Activated CD4-positive, alpha-beta T cell treated with anti-CD3 and anti-CD28 coated beads, Interleukin-2, amount 10 ng/mL, durations not matched to agents 24 days and 14 days (primary cell): ENCODE data around the gene THADA. TPM values are rescaled to one million over a fixed set of nuclear protein-coding genes. Genes with fewer than 3 reads are reported as not detected.

Experiments used
- DNase-seq: peaks from one replicate; pipeline ENCODE4 v3.0.0; 2022
- H3K27ac Mint-ChIP-seq: one replicate; pipeline ENCODE4 v1.8.0; 2022; ENCODE audit warnings: mild to moderate bottlenecking, mixed read lengths
- H3K27me3 Mint-ChIP-seq: one replicate; pipeline ENCODE4 v1.8.0; 2022; ENCODE audit warnings: mixed read lengths
- H3K36me3 Mint-ChIP-seq: one replicate; pipeline ENCODE4 v1.8.0; 2022; ENCODE audit warnings: low read depth, mild to moderate bottlenecking, mixed read lengths
- H3K4me1 Mint-ChIP-seq: one replicate; pipeline ENCODE4 v1.8.0; 2021; ENCODE audit warnings: mixed read lengths
- H3K4me3 Mint-ChIP-seq: one replicate; pipeline ENCODE4 v1.8.0; 2022; ENCODE audit warnings: mild to moderate bottlenecking, moderate library complexity, mixed read lengths
- H3K9me3 Mint-ChIP-seq: one replicate; pipeline ENCODE4 v1.8.0; 2021; ENCODE audit warnings: mixed read lengths
- intact Hi-C: fragments of 100-400 bp; cut with micrococcal nuclease; formaldehyde crosslinking; loops from one replicate; pipeline ENCODE4 v1.15.1; 2023
- total RNA-seq: library from RNA; stranded (reverse); gene quantifications from 2 replicates; pipeline ENCODE4 v1.2.3, GENCODE V29; 2022

THADA gene
- total RNA-seq, 1 donor from 2014 or later: 55.4 TPM

GRCh38 chr2:43326101-43326825 lies 269.6 kb downstream of the THADA start:
- Mint-ChIP-seq H3K36me3 (peaks cover 16% of the 10 kb centered on the region), H3K4me1 (no peaks in the 10 kb centered on the region), H3K27me3 (no peaks in the 10 kb centered on the region), H3K4me3 (no peak overlapping the region), H3K9me3 (peaks cover 4% of the 10 kb centered on the region), H3K27ac (no peak overlapping the region)
- DNase-seq: no peak
- intact Hi-C loops: no loop called here

- H3K4me3 Mint-ChIP-seq: no peak overlapping the region
- intact Hi-C loops: no loop called here
- no peaks in the 10 kb centered on the region for H3K4me1 Mint-ChIP-seq
- no peak overlapping the region for H3K27ac Mint-ChIP-seq
- peaks cover 23% of the 10 kb centered on the region for H3K36me3 Mint-ChIP-seq
- peaks cover 4% of the 10 kb centered on the region for H3K9me3 Mint-ChIP-seq
- no peak for DNase-seq
- no peaks in the 10 kb centered on the region for H3K27me3 Mint-ChIP-seq
Measured at GRCh38 chr2:43325107-43325811, 270.6 kb downstream of the THADA start.

GRCh38 chr2:43324259-43325106 lies 271.4 kb downstream of the THADA start:
- intact Hi-C loops: no loop called here
- H3K4me1 Mint-ChIP-seq: no peaks in the 10 kb centered on the region
- H3K36me3 Mint-ChIP-seq: peaks cover 27% of the 10 kb centered on the region
- DNase-seq: no peak
- peaks cover 4% of the 10 kb centered on the region for H3K9me3 Mint-ChIP-seq
- no peak overlapping the region for H3K27ac Mint-ChIP-seq
- no peak overlapping the region for H3K4me3 Mint-ChIP-seq
- H3K27me3 Mint-ChIP-seq: no peaks in the 10 kb centered on the region

GRCh38 chr2:43323857-43324256 lies 272.0 kb downstream of the THADA start:
- H3K9me3 Mint-ChIP-seq: peaks cover 4% of the 10 kb centered on the region
- H3K27ac Mint-ChIP-seq: no peak overlapping the region
- peaks cover 30% of the 10 kb centered on the region for H3K36me3 Mint-ChIP-seq
- DNase-seq: no peak
- H3K4me1 Mint-ChIP-seq: no peaks in the 10 kb centered on the region
- intact Hi-C loops: no loop called here
- H3K27me3 Mint-ChIP-seq: no peaks in the 10 kb centered on the region
- no peak overlapping the region for H3K4me3 Mint-ChIP-seq

GRCh38 chr2:43321446-43321845 lies 274.4 kb downstream of the THADA start:
- Mint-ChIP-seq H3K9me3 (peaks cover 4% of the 10 kb centered on the region), H3K4me1 (no peaks in the 10 kb centered on the region), H3K27ac (no peak overlapping the region), H3K27me3 (no peaks in the 10 kb centered on the region), H3K4me3 (no peak overlapping the region), H3K36me3 (peaks cover 32% of the 10 kb centered on the region)
- intact Hi-C loops: no loop called here
- no peak for DNase-seq

- intact Hi-C loops: no loop called here
- Mint-ChIP-seq H3K27ac (no peak overlapping the region), H3K27me3 (no peaks in the 10 kb centered on the region), H3K4me1 (peaks cover 6% of the 10 kb centered on the region), H3K9me3 (no peaks in the 10 kb centered on the region), H3K4me3 (no peak overlapping the region), H3K36me3 (peaks cover 28% of the 10 kb centered on the region)
- no peak for DNase-seq
Measured at GRCh38 chr2:43319541-43319940, 276.3 kb downstream of the THADA start.

GRCh38 chr2:43318791-43319190 lies 277.0 kb downstream of the THADA start:
- no peak overlapping the region for H3K4me3 Mint-ChIP-seq
- no peaks in the 10 kb centered on the region for H3K27me3 Mint-ChIP-seq
- intact Hi-C loops: no loop called here
- no peak for DNase-seq
- H3K4me1 Mint-ChIP-seq: peaks cover 6% of the 10 kb centered on the region
- peaks cover 28% of the 10 kb centered on the region for H3K36me3 Mint-ChIP-seq
- no peak overlapping the region for H3K27ac Mint-ChIP-seq
- no peaks in the 10 kb centered on the region for H3K9me3 Mint-ChIP-seq

GRCh38 chr2:43317680-43318079 lies 278.2 kb downstream of the THADA start:
- no peak overlapping the region for H3K4me3 Mint-ChIP-seq
- H3K36me3 Mint-ChIP-seq: peaks cover 24% of the 10 kb centered on the region
- H3K27me3 Mint-ChIP-seq: no peaks in the 10 kb centered on the region
- no peak overlapping the region for H3K27ac Mint-ChIP-seq
- intact Hi-C loops: no loop called here
- peaks cover 6% of the 10 kb centered on the region for H3K4me1 Mint-ChIP-seq
- no peak for DNase-seq
- no peaks in the 10 kb centered on the region for H3K9me3 Mint-ChIP-seq

- DNase-seq: no peak
- no peak overlapping the region for H3K4me3 Mint-ChIP-seq
- H3K27me3 Mint-ChIP-seq: no peaks in the 10 kb centered on the region
- no peak overlapping the region for H3K27ac Mint-ChIP-seq
- H3K36me3 Mint-ChIP-seq: peaks cover 24% of the 10 kb centered on the region
- intact Hi-C loops: no loop called here
- peaks cover 8% of the 10 kb centered on the region for H3K4me1 Mint-ChIP-seq
- no peaks in the 10 kb centered on the region for H3K9me3 Mint-ChIP-seq
Measured at GRCh38 chr2:43317194-43317593, 278.6 kb downstream of the THADA start.

GRCh38 chr2:43315482-43315881 lies 280.4 kb downstream of the THADA start:
- Mint-ChIP-seq H3K9me3 (no peaks in the 10 kb centered on the region), H3K27me3 (no peaks in the 10 kb centered on the region)

GRCh38 chr2:43314299-43314927 lies 281.4 kb downstream of the THADA start:
- H3K27ac Mint-ChIP-seq: no peak overlapping the region
- peaks cover 18% of the 10 kb centered on the region for H3K36me3 Mint-ChIP-seq
- intact Hi-C loops: no loop called here
- peaks cover 8% of the 10 kb centered on the region for H3K4me1 Mint-ChIP-seq
- no peaks in the 10 kb centered on the region for H3K9me3 Mint-ChIP-seq
- H3K27me3 Mint-ChIP-seq: no peaks in the 10 kb centered on the region
- H3K4me3 Mint-ChIP-seq: no peak overlapping the region
- DNase-seq: no peak

More at GRCh38 chr2:43315482-43315881, 280.4 kb downstream of the THADA start:
- no peak overlapping the region for H3K27ac Mint-ChIP-seq
- intact Hi-C loops: no loop called here
- peaks cover 8% of the 10 kb centered on the region for H3K4me1 Mint-ChIP-seq
- H3K4me3 Mint-ChIP-seq: no peak overlapping the region
- peaks cover 22% of the 10 kb centered on the region for H3K36me3 Mint-ChIP-seq
- DNase-seq: no peak

- intact Hi-C loops: no loop called here
- Mint-ChIP-seq H3K36me3 (peaks cover 17% of the 10 kb centered on the region), H3K4me3 (no peak overlapping the region), H3K4me1 (peaks cover 8% of the 10 kb centered on the region), H3K27ac (no peak overlapping the region), H3K27me3 (no peaks in the 10 kb centered on the region), H3K9me3 (no peaks in the 10 kb centered on the region)
- no peak for DNase-seq
Measured at GRCh38 chr2:43313642-43314017, 282.2 kb downstream of the THADA start.

- no peak overlapping the region for H3K27ac Mint-ChIP-seq
- intact Hi-C loops: no loop called here
- H3K27me3 Mint-ChIP-seq: no peaks in the 10 kb centered on the region
- peaks cover 8% of the 10 kb centered on the region for H3K4me1 Mint-ChIP-seq
- H3K36me3 Mint-ChIP-seq: peaks cover 19% of the 10 kb centered on the region
- no peak for DNase-seq
- H3K9me3 Mint-ChIP-seq: peaks cover 4% of the 10 kb centered on the region
- no peak overlapping the region for H3K4me3 Mint-ChIP-seq
Measured at GRCh38 chr2:43312755-43313641, 282.8 kb downstream of the THADA start.
